Liver (tissue), 9 donors: ENCODE measurements around the gene PRMT7. TPM values are rescaled to one million over a fixed set of nuclear protein-coding genes. Genes with fewer than 3 reads are reported as not detected.

Experiments used
- DNase-seq: peaks from one replicate; pipeline ENCODE4 v3.0.0-alpha.2; 2017; ENCODE audit warnings: low spot score
- H3K27ac ChIP-seq, 2 donors: one replicate each; pipeline ENCODE4 v1.7.0; 2013; ENCODE audit warnings: inconsistent platforms in 2 of 2, low read length in 2 of 2, control low read depth in 1 of 2, low read depth in 1 of 2, mild to moderate bottlenecking in 1 of 2
- H3K27me3 ChIP-seq, 4 donors: one replicate each; pipeline versions ENCODE4 v1.6.1 to v1.7.0; 2013; ENCODE audit warnings: low read length in 3 of 4, inconsistent platforms in 1 of 4, mild to moderate bottlenecking in 1 of 4, moderate library complexity in 1 of 4; ENCODE audit not compliant: control insufficient read depth in 4 of 4, insufficient read depth in 4 of 4
- H3K36me3 ChIP-seq, 4 donors: one replicate each; pipeline versions ENCODE4 v1.6.1 to v1.7.0; 2013; ENCODE audit warnings: low read length in 3 of 4, mild to moderate bottlenecking in 3 of 4, low read depth in 1 of 4, moderate library complexity in 1 of 4; ENCODE audit not compliant: control insufficient read depth in 4 of 4, insufficient read depth in 3 of 4
- H3K4me1 ChIP-seq, 4 donors: one replicate each; pipeline versions ENCODE4 v1.6.1 to v1.7.0; 2013; ENCODE audit warnings: low read length in 3 of 4, mild to moderate bottlenecking in 3 of 4, moderate library complexity in 1 of 4; ENCODE audit not compliant: control insufficient read depth in 4 of 4, insufficient read depth in 4 of 4
- H3K4me3 ChIP-seq, 3 donors: one replicate each; pipeline versions ENCODE4 v1.6.1 to v1.7.0; 2013; ENCODE audit warnings: low read length in 3 of 3, control low read depth in 1 of 3, low read depth in 1 of 3, mild to moderate bottlenecking in 1 of 3
- H3K9ac ChIP-seq, 2 donors: one replicate each; pipeline ENCODE4 v1.7.0; 2013; ENCODE audit warnings: low read length in 2 of 2, mild to moderate bottlenecking in 2 of 2, moderate library complexity in 2 of 2, control low read depth in 1 of 2, low read depth in 1 of 2
- H3K9me3 ChIP-seq, 4 donors: one replicate each; pipeline versions ENCODE4 v1.6.1 to v1.7.0; 2013; ENCODE audit warnings: low read length in 3 of 4; ENCODE audit not compliant: control insufficient read depth in 4 of 4
- EGR1 ChIP-seq, 2 donors: IDR thresholded peaks; 2 replicates each; pipeline ENCODE4 v1.6.1; 2016 to 2018; ENCODE audit warnings: antibody characterized with exemption in 2 of 2, low read depth in 2 of 2
- FOXA1 ChIP-seq: IDR thresholded peaks from 2 replicates; pipeline ENCODE4 v1.6.1; 2016; ENCODE audit warnings: antibody characterized with exemption
- FOXA2 ChIP-seq: IDR thresholded peaks from 2 replicates; pipeline ENCODE4 v1.6.1; 2016; ENCODE audit warnings: antibody characterized with exemption
- GABPA ChIP-seq, 2 donors: IDR thresholded peaks in 1 of 2; conservative IDR thresholded peaks in 1 of 2; 2 replicates each; pipeline ENCODE4 v1.6.1; 2016; ENCODE audit warnings: antibody characterized with exemption in 2 of 2, mild to moderate bottlenecking in 1 of 2, moderate library complexity in 1 of 2
- HNF4A ChIP-seq, 2 donors: conservative IDR thresholded peaks; 2 replicates each; pipeline ENCODE4 v1.6.1; 2016; ENCODE audit warnings: antibody characterized with exemption in 2 of 2, mild to moderate bottlenecking in 2 of 2
- HNF4G ChIP-seq: IDR thresholded peaks from 2 replicates; pipeline ENCODE4 v1.6.1; 2016; ENCODE audit warnings: antibody characterized with exemption
- JUND ChIP-seq, 2 donors: IDR thresholded peaks; 2 replicates each; pipeline ENCODE4 v1.6.1; 2016; ENCODE audit warnings: antibody characterized with exemption in 2 of 2
- NR2F2 ChIP-seq: IDR thresholded peaks from 2 replicates; pipeline ENCODE4 v1.6.1; 2016; ENCODE audit warnings: antibody characterized with exemption
- RAD21 ChIP-seq, 2 donors: IDR thresholded peaks; 2 replicates each; pipeline ENCODE4 v1.6.1; 2016; ENCODE audit warnings: antibody characterized with exemption in 2 of 2, mild to moderate bottlenecking in 2 of 2
- RXRA ChIP-seq, 2 donors: IDR thresholded peaks; 2 replicates each; pipeline ENCODE4 v1.6.1; 2017 to 2018; ENCODE audit warnings: antibody characterized with exemption in 2 of 2, mild to moderate bottlenecking in 1 of 2
- SP1 ChIP-seq: IDR thresholded peaks from 2 replicates; pipeline ENCODE4 v1.6.1; 2018; ENCODE audit warnings: antibody characterized with exemption, mild to moderate bottlenecking
- TAF1 ChIP-seq: conservative IDR thresholded peaks from 2 replicates; pipeline ENCODE4 v1.6.1; 2016; ENCODE audit warnings: antibody characterized with exemption, mild to moderate bottlenecking
- YY1 ChIP-seq: IDR thresholded peaks from 2 replicates; pipeline ENCODE4 v1.6.1; 2016; ENCODE audit warnings: antibody characterized with exemption, mild to moderate bottlenecking
- WGBS: extraction: QIAGEN DNeasy Blood & Tissue Kit; methylation state at CpG from one replicate; pipeline ENCODE4 v1.1.7; 2013; 5-methylcytosine and 5-hydroxymethylcytosine counted together
- polyA plus RNA-seq, 2 donors: library from polyadenylated mRNA; stranded (reverse) in 1 of 2; unstranded in 1 of 2; fragments of 200-250 nt in 1 of 2; fragments of >200 nt in 1 of 2; fragmentation: Nextera tagmentation in 1 of 2; extraction: Ambion mirVana in 1 of 2; gene quantifications; one replicate each; pipeline versions ENCODE4 v1.2.1 to v1.2.3, GENCODE V29; 2013 to 2015
- total RNA-seq, 2 donors: library from RNA; depleted of rRNA; stranded (reverse); fragments of >200 nt; gene quantifications; one replicate each; pipeline ENCODE4 v1.2.3, GENCODE V29; 2014
- TF ChIP-seq, protein P1 (sequence below): IDR thresholded peaks from 2 replicates; pipeline ENCODE4 v1.6.1; 2016; ENCODE audit warnings: antibody characterized with exemption
- TF ChIP-seq, protein P2 (sequence below): fragments of 150-350 bp; IDR thresholded peaks from 2 replicates; pipeline ENCODE4 v1.5.1; 2017; ENCODE audit warnings: improper control_type of control experiment, low read depth, low read length; ENCODE audit not compliant: missing input control
- TF ChIP-seq, protein P3 (sequence below): IDR thresholded peaks from 2 replicates; pipeline ENCODE4 v1.6.1; 2016; ENCODE audit warnings: antibody characterized with exemption
- TF ChIP-seq, protein P4 (sequence below): IDR thresholded peaks from 2 replicates; pipeline ENCODE4 v1.6.1; 2016; ENCODE audit warnings: antibody characterized with exemption
- TF ChIP-seq, protein P5 (sequence below): IDR thresholded peaks from 2 replicates; pipeline ENCODE4 v1.6.1; 2016; ENCODE audit warnings: antibody characterized with exemption, mild to moderate bottlenecking
- donor health status: healthy.
- donor health status: healthy.
- donor health status: healthy.
- donor health status: healthy.
- donor health status: healthy.

PRMT7 gene
- total and polyA plus RNA-seq, 4 donors = 10.7 to 31.5 (median 17.5) TPM

DNA sequence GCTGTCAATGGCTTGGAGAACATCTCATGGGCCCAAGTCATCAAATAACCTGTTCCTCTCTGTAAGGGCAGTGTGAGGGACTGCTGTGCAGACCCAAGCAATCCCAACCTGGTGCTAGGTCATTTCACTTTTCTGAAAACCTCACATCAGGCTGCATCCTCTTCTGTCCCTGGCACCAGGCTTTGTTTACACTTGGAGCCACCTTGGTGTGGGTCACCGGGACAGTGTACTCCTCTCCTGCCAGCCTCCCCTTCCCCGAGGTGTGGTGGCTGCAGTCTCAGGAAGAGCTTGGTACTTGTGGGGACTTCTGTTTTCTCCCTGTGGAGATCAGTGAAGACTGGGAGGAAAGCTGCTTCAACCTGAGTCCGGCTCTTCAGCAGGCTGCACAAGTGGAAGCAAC lies 12.5 kb upstream of the PRMT7 start:
- Histone ChIP-seq H3K9me3 (no peaks in the 10 kb centered on the region), H3K36me3 (peaks cover 0 to 45% (median 35%) of the 10 kb centered on the region in 4 donors), H3K27ac (no peak overlapping the region), H3K4me1 (no peaks in the 10 kb centered on the region), H3K4me3 (no peak overlapping the region), H3K9ac (no peak overlapping the region), H3K27me3 (no peaks in the 10 kb centered on the region)
- DNase-seq = no peak
- TF ChIP-seq, protein P1, sequence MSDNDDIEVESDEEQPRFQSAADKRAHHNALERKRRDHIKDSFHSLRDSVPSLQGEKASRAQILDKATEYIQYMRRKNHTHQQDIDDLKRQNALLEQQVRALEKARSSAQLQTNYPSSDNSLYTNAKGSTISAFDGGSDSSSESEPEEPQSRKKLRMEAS = no peak
- no peak for TF ChIP-seq JUND (IDR thresholded peaks at IDR 0.05)
- no peak for TF ChIP-seq FOXA1
- no peak for TF ChIP-seq NR2F2
- no peak for TF ChIP-seq EGR1 (IDR thresholded peaks at IDR 0.05; ENCODE audit: low read depth in 2 of 2)
- TF ChIP-seq, protein P2, sequence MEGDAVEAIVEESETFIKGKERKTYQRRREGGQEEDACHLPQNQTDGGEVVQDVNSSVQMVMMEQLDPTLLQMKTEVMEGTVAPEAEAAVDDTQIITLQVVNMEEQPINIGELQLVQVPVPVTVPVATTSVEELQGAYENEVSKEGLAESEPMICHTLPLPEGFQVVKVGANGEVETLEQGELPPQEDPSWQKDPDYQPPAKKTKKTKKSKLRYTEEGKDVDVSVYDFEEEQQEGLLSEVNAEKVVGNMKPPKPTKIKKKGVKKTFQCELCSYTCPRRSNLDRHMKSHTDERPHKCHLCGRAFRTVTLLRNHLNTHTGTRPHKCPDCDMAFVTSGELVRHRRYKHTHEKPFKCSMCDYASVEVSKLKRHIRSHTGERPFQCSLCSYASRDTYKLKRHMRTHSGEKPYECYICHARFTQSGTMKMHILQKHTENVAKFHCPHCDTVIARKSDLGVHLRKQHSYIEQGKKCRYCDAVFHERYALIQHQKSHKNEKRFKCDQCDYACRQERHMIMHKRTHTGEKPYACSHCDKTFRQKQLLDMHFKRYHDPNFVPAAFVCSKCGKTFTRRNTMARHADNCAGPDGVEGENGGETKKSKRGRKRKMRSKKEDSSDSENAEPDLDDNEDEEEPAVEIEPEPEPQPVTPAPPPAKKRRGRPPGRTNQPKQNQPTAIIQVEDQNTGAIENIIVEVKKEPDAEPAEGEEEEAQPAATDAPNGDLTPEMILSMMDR = no peak
- no peak for TF ChIP-seq RXRA (IDR thresholded peaks at IDR 0.05)
- WGBS = 72% methylated on average over 3 of the region's 3 CpGs

DNA sequence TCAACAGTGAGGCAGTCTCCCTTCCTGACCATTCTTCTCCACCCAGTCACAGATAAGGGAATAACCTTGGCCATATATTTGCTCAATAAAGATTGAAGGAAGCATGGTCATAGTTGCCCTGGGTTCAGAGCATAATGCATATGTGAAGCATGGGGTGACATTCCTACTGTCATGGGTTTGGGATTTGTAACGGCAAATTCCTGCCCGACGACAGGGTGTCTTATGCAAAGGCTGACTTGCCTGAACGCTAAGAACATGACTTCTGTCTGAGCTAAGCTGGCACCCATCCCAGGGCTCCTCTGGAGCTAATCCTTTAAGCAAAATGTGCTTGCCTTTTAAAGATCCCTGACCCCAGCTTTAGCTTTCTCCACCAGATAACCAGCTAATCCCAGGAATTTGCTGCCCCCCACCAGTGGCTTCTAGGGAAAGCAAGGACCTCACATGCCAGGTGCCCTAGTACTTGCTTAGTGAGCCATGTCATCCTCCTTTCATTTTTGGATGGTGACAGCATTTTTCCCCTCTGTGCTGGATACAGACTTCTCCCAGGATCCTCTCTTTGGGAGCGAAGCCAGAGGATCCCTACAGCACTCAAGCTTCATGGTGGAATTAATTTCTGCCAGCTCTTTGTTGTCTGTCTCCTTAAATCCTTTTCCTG lies 11.8 kb upstream of the PRMT7 start:
- no peaks in the 10 kb centered on the region for H3K4me1 ChIP-seq
- TF ChIP-seq, protein P1 = no peak
- TF ChIP-seq RXRA (IDR thresholded peaks at IDR 0.05) (no peak), SP1 (no peak), NR2F2 (no peak), EGR1 (IDR thresholded peaks at IDR 0.05; ENCODE audit: low read depth in 2 of 2) (no peak), FOXA1 (no peak), FOXA2 (no peak), YY1 (no peak), GABPA (IDR thresholded peaks at IDR 0.05 in 1 of 2, conservative IDR thresholded peaks at IDR 0.05 in 1 of 2) (no peak), RAD21 (IDR thresholded peaks at IDR 0.05) (no peak), JUND (IDR thresholded peaks at IDR 0.05) (no peak), HNF4A (conservative IDR thresholded peaks at IDR 0.05) (no peak), TAF1 (no peak), HNF4G (no peak)
- TF ChIP-seq, protein P3, sequence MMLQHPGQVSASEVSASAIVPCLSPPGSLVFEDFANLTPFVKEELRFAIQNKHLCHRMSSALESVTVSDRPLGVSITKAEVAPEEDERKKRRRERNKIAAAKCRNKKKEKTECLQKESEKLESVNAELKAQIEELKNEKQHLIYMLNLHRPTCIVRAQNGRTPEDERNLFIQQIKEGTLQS = no peak
- TF ChIP-seq, protein P4, sequence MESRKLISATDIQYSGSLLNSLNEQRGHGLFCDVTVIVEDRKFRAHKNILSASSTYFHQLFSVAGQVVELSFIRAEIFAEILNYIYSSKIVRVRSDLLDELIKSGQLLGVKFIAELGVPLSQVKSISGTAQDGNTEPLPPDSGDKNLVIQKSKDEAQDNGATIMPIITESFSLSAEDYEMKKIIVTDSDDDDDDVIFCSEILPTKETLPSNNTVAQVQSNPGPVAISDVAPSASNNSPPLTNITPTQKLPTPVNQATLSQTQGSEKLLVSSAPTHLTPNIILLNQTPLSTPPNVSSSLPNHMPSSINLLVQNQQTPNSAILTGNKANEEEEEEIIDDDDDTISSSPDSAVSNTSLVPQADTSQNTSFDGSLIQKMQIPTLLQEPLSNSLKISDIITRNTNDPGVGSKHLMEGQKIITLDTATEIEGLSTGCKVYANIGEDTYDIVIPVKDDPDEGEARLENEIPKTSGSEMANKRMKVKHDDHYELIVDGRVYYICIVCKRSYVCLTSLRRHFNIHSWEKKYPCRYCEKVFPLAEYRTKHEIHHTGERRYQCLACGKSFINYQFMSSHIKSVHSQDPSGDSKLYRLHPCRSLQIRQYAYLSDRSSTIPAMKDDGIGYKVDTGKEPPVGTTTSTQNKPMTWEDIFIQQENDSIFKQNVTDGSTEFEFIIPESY = no peak
- TF ChIP-seq, protein P5, sequence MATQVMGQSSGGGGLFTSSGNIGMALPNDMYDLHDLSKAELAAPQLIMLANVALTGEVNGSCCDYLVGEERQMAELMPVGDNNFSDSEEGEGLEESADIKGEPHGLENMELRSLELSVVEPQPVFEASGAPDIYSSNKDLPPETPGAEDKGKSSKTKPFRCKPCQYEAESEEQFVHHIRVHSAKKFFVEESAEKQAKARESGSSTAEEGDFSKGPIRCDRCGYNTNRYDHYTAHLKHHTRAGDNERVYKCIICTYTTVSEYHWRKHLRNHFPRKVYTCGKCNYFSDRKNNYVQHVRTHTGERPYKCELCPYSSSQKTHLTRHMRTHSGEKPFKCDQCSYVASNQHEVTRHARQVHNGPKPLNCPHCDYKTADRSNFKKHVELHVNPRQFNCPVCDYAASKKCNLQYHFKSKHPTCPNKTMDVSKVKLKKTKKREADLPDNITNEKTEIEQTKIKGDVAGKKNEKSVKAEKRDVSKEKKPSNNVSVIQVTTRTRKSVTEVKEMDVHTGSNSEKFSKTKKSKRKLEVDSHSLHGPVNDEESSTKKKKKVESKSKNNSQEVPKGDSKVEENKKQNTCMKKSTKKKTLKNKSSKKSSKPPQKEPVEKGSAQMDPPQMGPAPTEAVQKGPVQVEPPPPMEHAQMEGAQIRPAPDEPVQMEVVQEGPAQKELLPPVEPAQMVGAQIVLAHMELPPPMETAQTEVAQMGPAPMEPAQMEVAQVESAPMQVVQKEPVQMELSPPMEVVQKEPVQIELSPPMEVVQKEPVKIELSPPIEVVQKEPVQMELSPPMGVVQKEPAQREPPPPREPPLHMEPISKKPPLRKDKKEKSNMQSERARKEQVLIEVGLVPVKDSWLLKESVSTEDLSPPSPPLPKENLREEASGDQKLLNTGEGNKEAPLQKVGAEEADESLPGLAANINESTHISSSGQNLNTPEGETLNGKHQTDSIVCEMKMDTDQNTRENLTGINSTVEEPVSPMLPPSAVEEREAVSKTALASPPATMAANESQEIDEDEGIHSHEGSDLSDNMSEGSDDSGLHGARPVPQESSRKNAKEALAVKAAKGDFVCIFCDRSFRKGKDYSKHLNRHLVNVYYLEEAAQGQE = no peak
- TF ChIP-seq, protein P2 = no peak
- H3K4me3 ChIP-seq = no peak overlapping the region
- 85% methylated on average over 5 of the region's 5 CpGs for WGBS
- no peaks in the 10 kb centered on the region for H3K27me3 ChIP-seq
- no peak overlapping the region for H3K27ac ChIP-seq
- no peak overlapping the region for H3K9ac ChIP-seq
- H3K36me3 ChIP-seq = peaks cover 0 to 51% (median 35%) of the 10 kb centered on the region in 4 donors
- no peak for DNase-seq
- H3K9me3 ChIP-seq = no peaks in the 10 kb centered on the region
